Stimulated activated CD4-positive, alpha-beta T cell treated with anti-CD3 and anti-CD28 coated beads, Interleukin-2, amount 100 ng/mL, for 48 hours (primary cell): ENCODE results near the gene NAPSA.
"Not testable (repeated sequence)": the region's sequence is repeated elsewhere in the genome, so short reads cannot be mapped to it uniquely, and the experiment has no call there.

Source experiments
- DNase-seq, 2 donors: peaks; one replicate each; pipeline ENCODE4 v3.0.0-alpha.2; 2020

Gene NAPSA

DNA sequence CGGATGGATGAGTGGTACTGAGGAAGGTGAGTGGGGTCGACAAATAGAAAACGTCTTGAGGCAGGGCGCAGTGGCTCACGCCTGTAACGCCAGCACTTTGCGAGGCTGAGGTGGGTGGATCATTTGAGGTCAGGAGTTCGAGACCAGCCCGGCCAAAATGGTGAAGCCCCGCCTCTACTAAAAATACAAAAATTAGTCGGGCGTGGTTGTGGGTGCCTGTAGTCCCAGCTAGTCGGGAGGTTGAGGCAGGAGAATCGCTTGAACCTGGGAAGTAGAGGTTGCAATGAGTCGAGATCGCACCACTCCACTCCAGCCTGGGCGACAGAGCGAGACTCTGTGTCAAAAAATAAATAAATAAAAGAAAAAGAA is 35.5 kb downstream of the NAPSA start:
- not testable (repeated sequence) for DNase-seq

DNA sequence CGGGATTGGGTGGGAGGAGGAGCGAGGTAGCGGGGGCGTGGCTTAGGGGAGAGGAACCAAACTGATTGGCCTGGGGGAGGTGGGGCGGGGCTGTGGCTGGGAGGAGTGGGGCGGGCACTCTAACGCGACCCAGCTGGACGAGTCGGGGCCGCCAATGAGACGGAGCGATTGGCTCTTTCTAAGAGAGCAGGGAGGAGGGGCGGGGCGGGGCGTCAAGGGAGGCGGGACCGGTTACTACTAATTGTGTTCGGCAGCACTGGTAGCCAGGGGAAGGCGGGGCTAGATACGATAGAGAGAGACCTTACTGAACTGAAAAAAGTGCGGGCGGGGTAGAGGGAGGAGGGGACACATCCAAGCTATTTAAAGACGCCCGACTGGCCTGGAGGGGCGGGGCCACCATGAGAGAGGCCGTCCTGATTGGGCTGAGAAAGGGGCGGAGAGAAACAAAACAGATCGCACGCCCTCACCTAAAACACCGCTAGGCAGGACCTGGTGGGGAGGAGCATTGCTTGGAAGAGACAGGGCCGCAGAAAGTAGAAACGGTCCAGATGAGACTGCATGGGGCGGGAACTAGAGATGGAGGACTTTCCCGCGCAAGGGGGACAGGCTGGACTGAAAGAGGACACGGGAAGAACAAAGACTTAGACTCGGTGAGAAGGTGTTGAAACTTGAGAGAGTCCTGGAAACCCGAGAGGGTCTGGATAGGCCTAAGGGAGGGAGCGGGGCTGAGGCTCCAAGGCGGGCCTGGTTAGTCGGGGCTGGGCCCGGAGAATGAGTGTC is 36.1 kb downstream of the NAPSA start, which contains the start of gene KCNC3:
Gene KCNC3 (minus strand): TSS at position 232 of the 780 bp plus-strand sequence. CDS start 295 bp downstream, outside the sequence.
- peak; percentile 93 to 96 for DNase-seq

DNA sequence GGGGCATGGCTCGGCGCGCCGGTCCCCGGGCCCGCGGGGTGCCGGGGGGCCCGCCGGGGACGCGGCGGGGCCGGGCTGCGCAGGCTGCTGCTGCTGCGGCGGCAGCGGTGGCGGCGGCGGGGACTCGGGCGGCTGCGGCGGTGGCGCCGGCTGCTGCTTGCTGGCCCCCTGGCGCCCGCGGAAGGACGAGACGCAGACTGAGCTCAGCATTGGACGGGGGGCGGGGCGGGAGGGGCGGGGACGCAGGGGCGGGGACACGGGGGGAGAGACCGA is 36.6 kb downstream of the NAPSA start:
- no peak for DNase-seq

DNA sequence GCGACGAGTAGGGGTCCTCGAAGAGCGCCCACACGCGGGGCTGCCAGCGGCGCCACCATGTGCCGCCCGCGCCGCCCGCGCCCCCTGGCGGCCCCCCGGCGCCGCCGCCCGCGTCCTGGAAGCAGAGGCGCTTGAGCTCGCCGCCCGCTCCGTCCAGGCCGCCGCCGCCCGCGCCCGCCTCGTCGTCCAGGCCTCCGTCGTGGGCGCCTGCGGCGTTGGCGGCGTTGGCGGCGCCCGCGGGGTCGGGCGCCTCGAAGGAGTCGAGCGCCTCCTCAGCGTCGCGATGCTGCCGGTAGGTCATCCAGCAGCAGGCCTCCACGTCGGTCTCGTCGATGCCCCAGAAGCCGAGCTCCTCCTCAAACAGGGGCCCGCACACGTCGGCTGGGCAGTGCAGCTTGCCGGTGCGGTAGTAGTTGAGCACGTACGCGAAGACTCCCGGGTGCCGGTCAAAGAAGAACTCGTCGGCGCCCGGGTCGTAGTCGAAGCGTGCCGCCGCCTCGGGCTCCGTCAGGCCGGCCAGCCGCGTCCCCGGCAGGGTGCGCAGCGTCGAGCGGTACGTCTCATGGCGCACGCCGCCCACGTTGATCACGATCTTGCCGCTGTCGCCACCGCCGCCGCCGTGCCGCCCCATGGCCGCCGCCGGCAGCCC is 37.1 kb downstream of the NAPSA start:
- peak in 1 of 2 donors; percentile 40 for DNase-seq

DNA sequence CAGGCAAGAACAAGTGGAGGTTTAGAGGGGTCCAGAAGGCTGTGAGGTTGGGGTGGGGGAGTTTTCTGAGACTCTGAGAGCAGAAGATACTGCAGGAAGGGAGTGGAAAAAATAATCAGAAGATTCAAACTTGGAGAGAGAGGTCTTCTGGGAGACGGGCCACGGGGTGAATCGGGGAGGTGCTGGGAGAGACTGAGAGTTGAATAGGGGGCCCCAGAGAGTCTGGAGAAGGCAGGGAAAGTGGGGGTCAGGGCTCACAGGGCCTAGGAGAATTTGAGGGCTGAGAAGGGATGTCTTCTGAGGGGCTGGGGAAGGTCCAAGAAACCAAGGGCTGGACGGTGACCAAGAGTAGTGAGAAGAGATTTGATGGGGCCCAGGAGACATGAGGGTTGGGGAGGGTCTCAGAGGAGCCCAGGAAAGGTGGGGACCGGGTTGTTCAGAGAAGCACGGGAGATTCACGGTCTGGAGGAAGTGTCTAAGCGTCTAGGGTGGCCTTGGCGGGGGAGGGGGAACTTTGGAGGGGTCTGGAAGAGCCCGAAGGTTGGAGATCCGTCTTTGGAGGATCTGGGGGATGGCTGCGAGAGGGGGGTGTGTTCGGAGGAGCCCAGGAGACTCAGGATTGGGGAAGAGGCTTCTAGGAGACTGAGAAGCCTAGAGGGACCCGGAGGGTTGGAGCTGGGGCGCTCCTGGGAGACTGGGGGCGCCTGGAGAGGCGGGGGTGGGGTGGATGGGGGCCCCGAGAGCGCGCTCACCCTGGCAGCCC is 37.8 kb downstream of the NAPSA start:
- DNase-seq: no peak

DNA sequence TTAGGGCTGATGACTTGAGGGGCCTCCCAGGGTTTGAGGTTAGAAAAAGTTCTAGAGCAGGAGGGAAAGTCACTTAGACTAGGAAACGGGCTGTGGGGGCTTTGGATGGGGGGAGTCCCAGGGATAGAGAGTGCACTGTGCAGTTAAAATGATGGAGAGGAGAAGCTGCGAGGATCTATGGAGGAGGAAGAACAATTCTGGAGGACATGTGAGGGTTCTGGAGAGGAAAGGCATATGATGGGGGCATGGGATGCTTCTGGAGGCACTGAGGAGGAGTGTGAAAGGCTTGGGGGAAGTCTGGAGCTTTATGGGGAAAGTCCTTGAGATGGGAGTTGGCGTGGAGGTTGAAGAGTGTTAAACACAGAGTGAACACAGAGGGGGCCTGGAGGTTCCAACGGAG is 38.4 kb downstream of the NAPSA start:
- DNase-seq: no peak

DNA sequence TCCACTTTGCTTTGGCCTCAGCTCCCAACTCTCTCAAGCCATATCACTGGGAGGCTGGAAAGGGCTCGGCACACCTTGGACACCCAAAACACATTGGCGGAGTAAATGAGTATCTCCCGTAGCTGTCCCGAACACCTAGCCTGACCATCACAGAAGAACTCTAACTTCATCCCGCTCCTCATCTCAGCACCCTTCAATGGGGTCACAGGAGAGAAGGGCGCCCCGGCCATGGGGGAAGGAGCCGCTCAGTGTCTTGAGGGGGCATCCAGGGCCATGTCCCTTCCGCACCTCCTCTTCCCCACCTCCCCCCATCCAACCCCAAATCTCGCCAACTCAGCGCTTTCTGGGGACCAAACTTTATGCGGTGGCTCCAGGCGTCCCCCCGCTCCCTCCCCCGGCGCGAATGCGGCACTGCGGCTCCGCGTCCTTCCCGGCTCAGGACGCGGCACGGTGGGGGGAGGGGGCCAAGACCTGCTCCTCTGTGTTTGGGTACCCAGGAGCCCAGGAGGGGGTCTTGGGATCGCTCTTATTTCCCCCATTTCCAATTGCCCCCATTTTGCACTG is 39.3 kb downstream of the NAPSA start:
- no peak for DNase-seq

DNA sequence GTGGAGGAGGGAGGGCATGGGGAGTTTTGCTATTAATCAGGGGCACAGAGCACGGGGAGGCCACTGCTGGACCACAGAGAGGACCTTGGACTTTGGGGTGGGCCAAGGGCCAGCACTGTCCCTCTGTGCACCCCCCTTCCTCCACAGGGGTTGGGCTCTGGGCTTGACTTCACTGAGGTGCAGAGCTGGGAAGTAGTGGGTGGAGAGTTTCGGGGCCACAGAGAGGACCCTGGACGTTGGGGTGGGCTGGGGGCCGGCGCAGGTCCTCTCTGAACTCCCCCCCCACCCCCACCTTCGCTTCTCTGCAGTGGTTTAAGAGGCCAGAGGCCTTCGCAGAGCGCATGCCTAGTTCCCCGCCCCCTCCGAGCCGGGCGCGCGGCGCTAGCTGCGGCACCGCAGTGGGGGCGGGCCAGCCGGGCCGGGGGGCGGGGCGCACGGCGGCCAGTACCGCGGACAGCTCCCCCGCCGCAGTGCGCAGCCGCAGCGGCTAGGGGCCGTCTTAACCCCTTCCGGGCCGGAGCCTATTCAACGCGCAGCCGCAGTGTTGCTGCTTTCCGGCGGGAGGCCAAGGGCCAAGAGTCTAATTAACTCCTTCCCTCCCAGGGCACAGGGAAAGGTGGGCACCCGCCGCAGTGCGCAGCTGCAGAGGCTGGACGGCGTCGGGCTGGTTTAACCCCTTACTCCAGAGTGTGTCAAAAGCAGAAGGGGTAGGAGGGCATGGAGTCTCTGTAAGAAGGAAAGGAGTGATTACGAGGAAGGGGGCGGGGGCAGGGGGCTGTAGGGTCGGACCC is 39.9 kb downstream of the NAPSA start:
- peak; percentile 68 to 82 for DNase-seq

DNA sequence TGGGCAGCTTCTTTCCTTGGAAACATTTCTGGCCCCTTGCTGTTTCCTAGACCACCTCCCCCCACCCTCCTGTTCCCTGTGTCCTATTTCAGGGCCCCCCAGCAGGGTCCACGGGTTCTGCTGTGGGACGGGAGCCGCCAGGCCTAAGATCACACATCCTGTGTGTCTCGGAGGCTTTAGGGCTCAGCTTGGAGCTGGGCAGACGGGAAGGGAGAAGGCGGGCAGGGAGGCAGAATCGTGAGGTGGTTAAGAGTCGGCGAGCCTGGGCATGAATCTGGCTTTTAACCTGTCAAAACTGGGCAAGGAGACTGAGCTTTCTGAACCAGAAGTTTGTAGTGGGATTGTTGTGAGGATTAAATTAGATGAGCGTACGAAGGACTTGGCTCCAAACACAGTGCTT is 41.1 kb downstream of the NAPSA start:
- DNase-seq: no peak

DNA sequence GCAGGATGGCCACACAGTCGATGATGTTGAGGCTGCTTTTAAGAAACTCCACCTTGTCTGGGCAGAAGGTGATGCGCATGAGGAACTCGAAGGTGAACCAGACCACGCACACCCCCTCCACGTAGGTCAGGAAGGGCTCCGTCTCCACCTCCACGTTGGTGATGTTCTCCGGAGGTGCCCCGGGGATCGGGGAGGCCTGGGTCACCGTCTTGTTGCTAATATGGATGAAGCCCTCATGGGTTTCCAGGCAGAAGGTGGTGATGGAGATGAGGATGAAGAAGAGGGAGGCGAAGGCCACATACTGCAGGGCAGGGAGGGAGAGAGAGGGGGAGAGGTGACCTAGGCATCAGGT is 41.7 kb downstream of the NAPSA start:
- no peak for DNase-seq

DNA sequence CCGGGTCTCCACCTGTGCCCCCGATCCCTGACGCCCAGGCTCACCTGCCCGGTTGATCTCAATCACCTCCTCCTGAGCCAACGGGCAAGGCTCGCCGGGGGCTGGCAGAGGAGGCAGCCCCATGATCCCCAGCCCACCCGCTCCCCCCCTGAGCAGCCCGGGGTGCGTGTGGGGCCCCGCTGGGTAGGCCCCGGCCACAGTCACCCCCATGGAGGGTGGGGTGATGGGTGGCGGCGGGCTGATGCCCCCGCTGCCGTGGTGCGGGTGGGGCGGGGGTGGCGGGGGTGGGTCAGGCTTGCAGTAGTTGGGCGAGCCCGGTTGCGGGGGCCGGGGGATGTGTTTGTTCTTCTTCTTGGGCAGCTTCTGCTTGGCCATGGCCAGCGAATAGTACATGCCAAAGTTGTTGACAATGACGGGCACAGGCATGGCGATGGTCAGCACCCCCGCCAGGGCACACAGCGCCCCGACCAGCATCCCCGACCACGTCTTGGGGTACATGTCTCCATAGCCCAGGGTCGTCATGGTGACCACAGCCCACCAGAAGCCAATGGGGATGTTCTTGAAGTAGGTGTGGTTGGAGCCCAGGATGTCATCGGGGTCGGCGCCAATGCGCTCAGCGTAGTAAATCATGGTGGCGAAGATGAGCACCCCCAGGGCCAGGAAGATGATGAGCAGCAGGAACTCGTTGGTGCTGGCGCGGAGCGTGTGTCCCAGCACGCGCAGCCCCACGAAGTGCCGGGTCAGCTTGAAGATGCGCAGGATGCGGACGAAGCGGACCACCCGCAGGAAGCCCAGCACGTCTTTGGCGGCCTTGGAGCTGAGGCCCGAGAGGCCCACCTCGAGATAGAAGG is 42.3 kb downstream of the NAPSA start:
- no peak for DNase-seq

DNA sequence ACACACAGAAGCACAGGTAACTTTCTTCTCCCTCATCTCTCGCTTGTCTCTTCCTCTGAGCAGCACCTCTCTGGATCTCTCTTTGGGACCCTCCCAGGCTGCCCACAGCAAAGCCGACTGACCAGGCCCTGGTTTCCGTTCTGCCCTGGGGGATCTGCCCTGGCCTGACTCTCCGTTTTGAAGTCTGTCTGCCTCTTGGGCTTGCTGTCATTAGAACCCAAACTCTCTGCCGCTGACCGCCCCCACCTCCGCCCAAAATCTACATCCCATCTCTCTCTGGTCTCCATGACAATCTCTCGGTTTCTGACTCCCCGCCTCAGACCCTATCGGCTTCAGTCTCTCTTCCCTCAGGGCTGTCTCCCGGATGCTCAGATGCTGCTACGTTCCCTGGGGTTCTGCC is 43.2 kb downstream of the NAPSA start:
- DNase-seq: no peak

DNA sequence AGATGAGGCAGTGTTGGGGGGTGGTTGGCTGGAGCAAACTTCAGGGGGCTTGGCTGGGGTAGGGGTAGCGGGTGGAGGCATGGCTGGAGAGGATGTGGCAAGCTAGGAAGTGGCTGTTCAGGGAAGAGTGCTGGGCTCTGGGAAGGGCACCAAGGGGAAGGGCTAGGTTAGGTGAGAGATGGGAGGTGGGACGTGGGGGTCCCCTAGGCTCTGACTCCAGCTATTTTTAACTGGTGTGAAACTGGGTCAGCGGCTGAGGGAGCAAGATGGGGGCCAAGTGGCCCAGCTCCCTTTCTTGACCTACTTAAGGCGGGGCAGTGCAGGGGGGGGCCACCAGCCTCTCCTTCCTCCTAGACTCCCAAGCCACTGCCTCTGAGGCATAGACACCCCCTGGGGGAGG is 43.6 kb downstream of the NAPSA start:
- DNase-seq: no peak

DNA sequence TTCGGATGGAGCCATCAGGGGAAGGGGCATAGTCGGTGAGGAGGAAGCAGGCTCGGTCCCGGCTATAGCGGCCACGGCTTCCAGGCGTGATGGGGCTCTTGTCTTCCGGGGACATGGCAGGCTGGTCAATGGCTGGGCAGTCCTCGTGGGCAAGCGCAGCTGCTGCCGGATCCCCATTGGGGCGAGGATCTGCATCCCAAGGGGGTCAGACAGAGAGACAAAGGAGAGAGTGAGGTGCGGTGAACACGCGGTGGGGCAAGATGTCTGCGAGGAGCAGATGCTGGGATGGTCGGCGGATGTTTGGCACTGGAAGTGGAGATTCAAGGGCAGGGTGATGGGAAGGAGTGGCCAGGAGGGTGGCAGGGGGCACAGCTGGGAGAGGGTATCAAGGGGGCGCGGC is 44.8 kb downstream of the NAPSA start:
- no peak for DNase-seq

DNA sequence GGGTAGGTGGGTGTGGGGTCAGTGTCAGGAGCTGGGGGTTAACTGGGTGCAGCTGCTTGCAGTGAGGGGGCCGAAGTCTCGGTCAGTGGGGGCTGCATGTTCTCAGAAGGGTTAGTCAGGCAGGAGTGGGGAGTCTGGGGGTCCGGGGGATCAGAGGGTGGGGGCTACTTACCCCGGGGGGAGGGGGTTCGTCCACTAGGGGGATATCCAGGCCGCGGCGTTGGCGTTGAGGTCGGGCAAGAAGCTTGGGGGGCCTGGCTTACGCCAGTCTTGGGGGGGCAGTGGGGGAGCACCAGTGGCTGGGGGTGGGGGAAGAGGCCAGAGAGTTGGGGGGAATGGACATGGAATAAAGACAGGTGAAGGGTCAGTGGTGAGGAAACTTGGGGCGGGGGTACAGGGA is 45.4 kb downstream of the NAPSA start:
- no peak for DNase-seq

DNA sequence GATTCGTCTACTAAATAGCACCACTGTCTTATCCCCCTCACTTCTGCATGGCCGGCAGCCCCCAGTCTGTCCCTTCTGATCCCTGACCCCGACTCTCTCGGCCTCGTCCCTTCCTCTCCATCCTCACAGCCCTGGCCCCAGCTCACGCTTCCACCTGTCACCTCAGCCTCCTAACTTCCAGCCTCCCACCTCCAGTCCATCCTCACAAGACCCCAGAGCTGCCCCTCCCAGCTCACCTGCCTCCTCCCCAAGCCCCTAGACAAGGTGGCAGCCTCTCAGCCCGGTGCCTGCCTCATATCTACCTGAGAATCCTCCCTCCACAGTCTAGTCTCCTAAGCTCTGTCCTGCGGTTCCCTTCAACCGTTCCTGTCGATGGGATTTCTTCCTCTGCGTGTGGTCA is 46.3 kb downstream of the NAPSA start:
- DNase-seq: no peak

DNA sequence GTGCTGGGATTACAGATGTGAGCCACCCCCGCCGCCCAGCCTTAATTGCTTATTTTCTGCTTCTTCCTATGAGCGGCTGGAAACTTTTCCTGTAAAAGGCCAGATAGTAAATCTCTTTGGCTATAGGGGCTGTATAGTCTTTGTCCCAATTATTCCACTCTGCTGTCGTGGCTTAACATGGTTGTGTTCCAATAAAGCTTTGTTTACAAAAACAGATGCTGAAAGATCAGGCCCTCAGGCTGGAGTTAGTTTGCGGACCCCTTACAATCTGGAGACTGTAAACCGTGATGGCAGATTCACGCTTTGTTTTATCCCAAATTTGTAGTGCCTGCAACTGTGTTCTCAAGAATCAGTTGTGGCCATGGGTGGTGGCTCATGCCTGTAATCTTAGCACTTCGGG is 47.0 kb downstream of the NAPSA start:
- no peak for DNase-seq

DNA sequence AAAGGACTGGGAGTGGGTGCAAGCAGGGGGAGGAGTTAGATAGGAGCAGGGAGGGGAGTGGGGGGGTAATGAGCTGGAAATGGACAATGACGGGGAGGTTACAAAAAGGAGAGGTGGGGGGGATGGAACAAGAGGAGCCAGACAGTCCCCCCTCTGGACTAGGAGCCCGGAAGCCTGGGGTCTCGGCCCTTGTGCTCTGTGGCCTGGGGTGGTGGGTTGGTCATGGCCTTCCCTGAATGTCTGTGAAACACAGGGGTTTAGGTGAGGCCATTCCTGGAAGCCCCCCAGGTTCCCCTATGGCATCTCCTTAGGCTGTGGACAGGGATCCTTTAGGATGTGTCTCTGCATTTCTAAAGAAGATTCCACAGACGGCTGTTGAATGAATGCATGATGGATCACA is 48.3 kb downstream of the NAPSA start:
- no peak for DNase-seq

DNA sequence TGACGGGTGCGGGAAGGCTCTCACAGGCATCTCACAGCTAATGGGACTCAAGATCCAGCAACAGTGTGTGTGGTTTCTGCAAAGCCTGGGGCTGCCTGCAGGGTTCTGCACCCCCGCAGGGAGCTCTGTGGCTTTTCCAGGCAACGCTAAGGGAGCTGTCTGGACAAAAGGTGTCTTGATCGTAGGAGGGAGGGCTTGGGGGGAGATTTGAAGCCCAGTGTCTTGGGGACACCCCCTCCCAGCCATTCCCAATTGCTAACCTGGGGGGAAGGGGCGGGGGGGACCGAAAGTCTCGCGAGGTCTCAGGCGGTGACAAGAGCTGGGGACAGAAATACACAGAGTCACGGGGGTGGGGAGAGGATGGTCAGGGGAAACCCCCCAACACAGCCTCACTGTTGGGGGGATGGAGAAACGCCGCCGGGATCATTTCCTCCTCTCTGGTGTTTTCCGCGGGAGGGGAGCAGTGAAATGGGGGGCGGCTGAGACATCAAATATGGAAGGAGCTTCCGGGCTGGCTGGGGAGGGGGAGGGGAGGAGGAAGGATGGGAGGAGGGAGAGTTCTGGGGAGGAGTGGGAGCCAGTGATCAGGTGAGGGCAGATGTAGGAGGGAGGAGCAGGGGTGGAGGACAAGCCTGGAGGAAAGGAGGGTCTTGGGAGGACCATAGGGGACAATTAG is 49.5 kb downstream of the NAPSA start:
- DNase-seq: no peak

DNA sequence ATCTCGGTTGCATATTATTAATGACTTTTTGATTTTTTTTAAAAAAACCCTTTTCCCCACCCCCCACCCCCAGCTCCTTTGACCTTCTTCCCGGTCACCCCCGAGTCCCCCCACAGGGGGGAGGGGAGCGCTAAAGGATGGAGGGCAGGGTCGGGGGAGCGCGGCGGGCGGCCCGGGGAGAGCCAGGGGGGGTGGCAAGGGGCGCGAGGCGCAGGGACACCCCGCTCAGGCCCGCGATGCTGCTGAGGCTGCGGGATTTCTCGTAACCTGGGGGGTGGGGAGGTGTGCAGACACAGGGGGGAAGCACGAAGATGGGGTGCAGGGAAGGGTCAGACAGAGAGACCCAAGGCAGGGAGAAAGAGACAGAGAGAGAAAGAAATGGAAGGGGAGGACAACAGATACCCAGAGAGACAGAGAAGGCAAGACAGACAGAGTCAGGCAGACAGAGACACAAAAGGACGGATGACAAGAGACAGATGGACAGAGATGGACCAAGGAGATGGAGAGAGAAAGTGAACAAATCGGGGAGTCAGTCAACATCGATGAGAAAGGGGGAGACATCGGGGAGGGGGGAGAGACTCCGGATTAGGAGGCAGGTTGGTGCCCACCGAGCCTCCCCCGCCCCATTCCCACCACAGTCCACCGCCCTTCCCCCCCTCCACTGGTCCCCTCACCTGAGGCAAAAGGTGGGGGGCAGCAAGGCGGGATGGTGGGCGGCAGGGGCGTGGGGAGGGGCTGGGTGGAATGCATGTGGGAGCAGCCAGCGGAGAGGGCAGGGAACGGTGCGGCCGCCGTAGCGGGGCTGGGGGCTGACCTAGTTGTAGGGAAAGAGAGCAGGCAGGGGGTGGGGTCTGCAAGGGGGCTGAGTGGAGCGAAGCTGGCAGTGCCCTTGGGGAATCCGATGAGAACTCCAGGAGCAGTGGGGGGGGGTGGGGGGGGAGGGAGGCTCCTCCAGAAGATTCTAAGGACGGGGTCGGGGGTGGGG is 50.4 kb downstream of the NAPSA start:
- DNase-seq: no peak
